Measurements from ENCODE around the gene MTFR1L.

MTFR1L gene

GRCh38 chr1:25809283-25809926 lies 10.3 kb upstream of the MTFR1L start:
- Histone ChIP-seq H3K4me1 (peaks cover 66 to 71% (median 69%) of the 10 kb centered on the region in 10 experiments), H3K27ac (peak overlapping the region; percentile 10 to 76 (median 61); a peak in 21 of 22 replicates), H3K27me3 (no peaks in the 10 kb centered on the region), H3K4me3 (peak overlapping the region in 7 of 10 experiments; percentile 11 to 53 (median 21); a peak in 11 of 20 replicates), H3K9ac (peak overlapping the region in 10 of 11 experiments; percentile 20 to 63 (median 50); a peak in 18 of 22 replicates), H3K9me3 (replicated peaks in 1 of 11) (no peaks in the 10 kb centered on the region), H3K36me3 (peaks cover 5 to 53% (median 27%) of the 10 kb centered on the region in 11 experiments; a peak in 20 of 22 replicates), H3K4me2 (peak overlapping the region; percentile 79 to 93 (median 87)), H4K20me1 (peaks cover 14 to 81% (median 33%) of the 10 kb centered on the region in 11 experiments; a peak in 17 of 22 replicates)
- TF ChIP-seq Cebpa-rat (IDR thresholded peaks at IDR 0.05): no peak

GRCh38 chr1:25809929-25810328 lies 9.8 kb upstream of the MTFR1L start:
- no peaks in the 10 kb centered on the region for H3K9me3 ChIP-seq (replicated peaks in 1 of 11)
- TF ChIP-seq Cebpa-rat (IDR thresholded peaks at IDR 0.05): no peak
- peaks cover 61 to 70% (median 64%) of the 10 kb centered on the region in 10 experiments for H3K4me1 ChIP-seq
- peak overlapping the region; percentile 10 to 76 (median 61); a peak in 21 of 22 replicates for H3K27ac ChIP-seq
- peaks cover 13 to 77% (median 31%) of the 10 kb centered on the region in 11 experiments; a peak in 17 of 22 replicates for H4K20me1 ChIP-seq
- peak overlapping the region in 7 of 10 experiments; percentile 0 to 53 (median 21); a peak in 8 of 20 replicates for H3K4me3 ChIP-seq
- H3K4me2 ChIP-seq: peak overlapping the region; percentile 79 to 93 (median 87)
- peaks cover 5 to 57% (median 32%) of the 10 kb centered on the region in 11 experiments; a peak in 20 of 22 replicates for H3K36me3 ChIP-seq
- H3K9ac ChIP-seq: peak overlapping the region in 9 of 11 experiments; percentile 39 to 63 (median 51); a peak in 18 of 22 replicates
- H3K27me3 ChIP-seq: no peaks in the 10 kb centered on the region

GRCh38 chr1:25810341-25811299 lies 9.1 kb upstream of the MTFR1L start:
- Histone ChIP-seq H4K20me1 (peaks cover 7 to 70% (median 27%) of the 10 kb centered on the region in 11 experiments; a peak in 17 of 22 replicates), H3K4me3 (peak overlapping the region in 2 of 10 experiments; percentile 11 to 21; a peak in 2 of 20 replicates), H3K36me3 (peaks cover 7 to 60% (median 36%) of the 10 kb centered on the region in 11 experiments; a peak in 21 of 22 replicates), H3K4me1 (peaks cover 54 to 63% (median 57%) of the 10 kb centered on the region in 10 experiments), H3K4me2 (peak overlapping the region; percentile 79 to 93 (median 87)), H3K9me3 (replicated peaks in 1 of 11) (no peaks in the 10 kb centered on the region), H3K27me3 (no peaks in the 10 kb centered on the region), H3K9ac (peak overlapping the region in 9 of 11 experiments; percentile 39 to 63 (median 51); a peak in 16 of 22 replicates), H3K27ac (peak overlapping the region in 9 of 11 experiments; percentile 51 to 76 (median 70); a peak in 18 of 22 replicates)
- no peak for TF ChIP-seq Cebpa-rat (IDR thresholded peaks at IDR 0.05)

GRCh38 chr1:25811384-25812082 lies 8.2 kb upstream of the MTFR1L start:
- Histone ChIP-seq H3K27me3 (no peaks in the 10 kb centered on the region), H3K9me3 (replicated peaks in 1 of 11) (no peaks in the 10 kb centered on the region), H3K9ac (peak overlapping the region in 7 of 11 experiments; percentile 11 to 50 (median 28); a peak in 5 of 22 replicates), H3K36me3 (peaks cover 10 to 70% (median 44%) of the 10 kb centered on the region in 11 experiments; a peak in 21 of 22 replicates), H3K4me1 (peaks cover 45 to 54% (median 48%) of the 10 kb centered on the region in 10 experiments), H3K27ac (no peak overlapping the region), H3K4me3 (no peak overlapping the region), H4K20me1 (peaks cover 4 to 65% (median 19%) of the 10 kb centered on the region in 11 experiments; a peak in 17 of 22 replicates), H3K4me2 (peak overlapping the region in 4 of 11 experiments; percentile 87 to 93 (median 88); a peak in 6 of 22 replicates)
- no peak for TF ChIP-seq Cebpa-rat (IDR thresholded peaks at IDR 0.05)

- Histone ChIP-seq H3K4me1 (peaks cover 35 to 47% (median 43%) of the 10 kb centered on the region in 10 experiments), H3K9ac (peak overlapping the region in 5 of 11 experiments; percentile 3 to 44 (median 15); a peak in 2 of 22 replicates), H3K36me3 (peaks cover 10 to 60% (median 41%) of the 10 kb centered on the region in 11 experiments; a peak in 21 of 22 replicates), H3K9me3 (replicated peaks in 1 of 11) (no peaks in the 10 kb centered on the region), H4K20me1 (peaks cover 4 to 49% (median 18%) of the 10 kb centered on the region in 11 experiments; a peak in 15 of 22 replicates), H3K4me3 (no peak overlapping the region), H3K27me3 (no peaks in the 10 kb centered on the region), H3K27ac (no peak overlapping the region), H3K4me2 (no peak overlapping the region)
- no peak for TF ChIP-seq Cebpa-rat (IDR thresholded peaks at IDR 0.05)
These were observed 6.6 kb upstream of the MTFR1L start for GRCh38 chr1:25813071-25813733.

GRCh38 chr1:25813734-25814471 lies 5.9 kb upstream of the MTFR1L start:
- H3K4me2 ChIP-seq: peak overlapping the region in 2 of 11 experiments; percentile 3 to 22; a peak in 2 of 22 replicates
- peaks cover 10 to 56% (median 41%) of the 10 kb centered on the region in 11 experiments; a peak in 20 of 22 replicates for H3K36me3 ChIP-seq
- no peak for TF ChIP-seq Cebpa-rat (IDR thresholded peaks at IDR 0.05)
- H3K4me1 ChIP-seq: peaks cover 35 to 47% (median 43%) of the 10 kb centered on the region in 10 experiments
- peaks cover 0 to 42% (median 11%) of the 10 kb centered on the region in 11 experiments; a peak in 15 of 22 replicates for H4K20me1 ChIP-seq
- peak overlapping the region in 3 of 11 experiments; percentile 6 to 44 (median 33); a peak in 3 of 22 replicates for H3K9ac ChIP-seq
- H3K27ac ChIP-seq: no peak overlapping the region
- H3K9me3 ChIP-seq (replicated peaks in 1 of 11): no peaks in the 10 kb centered on the region
- no peak overlapping the region for H3K4me3 ChIP-seq
- no peaks in the 10 kb centered on the region for H3K27me3 ChIP-seq
